CD4-positive, CD25-positive, alpha-beta regulatory T cell (primary cell): ENCODE measurements around the gene CUL7. TPM values are rescaled to one million over a fixed set of nuclear protein-coding genes. Genes with fewer than 3 reads are reported as not detected.

Experiments used
- ATAC-seq, 2 donors: fragments of 150-1000 bp; cut with Tn5 transposase; one replicate each; pipeline ENCODE4 v1.10.0; 2021; ENCODE audit warnings: low read depth in 2 of 2, moderate number of reproducible peaks in 2 of 2, moderate library complexity in 1 of 2
- DNase-seq, 3 donors: peaks; one replicate each; pipeline versions ENCODE4 v3.0.0 to v3.0.0-alpha.2; 2012 to 2022; ENCODE audit warnings: mixed read lengths in 1 of 3
- H3K27ac ChIP-seq: one replicate; pipeline ENCODE4 v1.7.0; 2013; ENCODE audit warnings: mild to moderate bottlenecking, low read length; ENCODE audit not compliant: insufficient read depth, poor library complexity, severe bottlenecking
- H3K27me3 ChIP-seq: one replicate; pipeline ENCODE4 v1.7.0; 2013; ENCODE audit warnings: low read length; ENCODE audit not compliant: control insufficient read depth, insufficient read depth
- H3K36me3 ChIP-seq: one replicate; pipeline ENCODE4 v1.7.0; 2013; ENCODE audit warnings: mild to moderate bottlenecking, low read length, moderate library complexity; ENCODE audit not compliant: control insufficient read depth, insufficient read depth
- H3K4me1 ChIP-seq: 2 replicates; pipeline ENCODE4 v1.7.0; 2013; ENCODE audit warnings: mild to moderate bottlenecking, low read length; ENCODE audit not compliant: insufficient read depth, control insufficient read depth, poor library complexity, severe bottlenecking
- H3K4me3 ChIP-seq: one replicate; pipeline ENCODE4 v1.7.0; 2013; ENCODE audit warnings: low read depth, mild to moderate bottlenecking, low read length, moderate library complexity
- H3K9me3 ChIP-seq, 2 experiments: 1 replicate in 1 of 2; 2 replicates in 1 of 2; pipeline ENCODE4 v1.7.0; 2013; ENCODE audit warnings: low read length in 2 of 2, mild to moderate bottlenecking in 1 of 2, moderate library complexity in 1 of 2; ENCODE audit not compliant: control insufficient read depth in 2 of 2
- H3K27ac Mint-ChIP-seq, 3 donors: one replicate each; pipeline ENCODE4 v1.8.0; 2020 to 2022; ENCODE audit warnings: mild to moderate bottlenecking in 3 of 3, mixed read lengths in 3 of 3, moderate library complexity in 2 of 3
- H3K27me3 Mint-ChIP-seq: one replicate; pipeline ENCODE4 v1.8.0; 2022; ENCODE audit warnings: mild to moderate bottlenecking, mixed read lengths
- H3K36me3 Mint-ChIP-seq: one replicate; pipeline ENCODE4 v1.8.0; 2020; ENCODE audit warnings: mixed read lengths
- H3K4me1 Mint-ChIP-seq, 4 donors: one replicate each; pipeline ENCODE4 v1.8.0; 2020 to 2022; ENCODE audit warnings: mixed read lengths in 4 of 4, mild to moderate bottlenecking in 1 of 4
- H3K4me3 Mint-ChIP-seq, 4 donors: one replicate each; pipeline ENCODE4 v1.8.0; 2020 to 2022; ENCODE audit warnings: mild to moderate bottlenecking in 4 of 4, mixed read lengths in 4 of 4, moderate library complexity in 3 of 4
- H3K9me3 Mint-ChIP-seq, 7 donors: one replicate each; pipeline ENCODE4 v1.8.0; 2020 to 2022; ENCODE audit warnings: mixed read lengths in 7 of 7, mild to moderate bottlenecking in 3 of 7, moderate library complexity in 2 of 7
- polyA plus RNA-seq, 4 donors: library from polyadenylated mRNA; unstranded; fragments of 300-500 nt; fragmentation: Illumina TruSeq; gene quantifications; one replicate each; pipeline ENCODE4 v1.2.3, GENCODE V29; 2021
- total RNA-seq: library from RNA; stranded (reverse); gene quantifications from one replicate; pipeline ENCODE4 v1.2.3, GENCODE V29; 2022

The CUL7 gene
- total and polyA plus RNA-seq, 5 donors from 2014 or later: 2.1 to 7.7 (median 2.5) TPM

- peak overlapping the region; percentile 62 to 98 (median 78) for H3K4me3 Mint-ChIP-seq
- DNase-seq: no peak
- no peaks in the 10 kb centered on the region for H3K9me3 Mint-ChIP-seq
- peak overlapping the region; percentile 74 for H3K27ac ChIP-seq
- no peaks in the 10 kb centered on the region for H3K27me3 ChIP-seq
- peaks cover 6 to 70% (median 23%) of the 10 kb centered on the region in 4 donors for H3K4me1 Mint-ChIP-seq
- peaks cover 27% of the 10 kb centered on the region for H3K36me3 Mint-ChIP-seq
- peaks cover 36% of the 10 kb centered on the region for H3K4me1 ChIP-seq
- H3K4me3 ChIP-seq: no peak overlapping the region
- H3K27ac Mint-ChIP-seq: peak overlapping the region; percentile 60 to 88 (median 79)
- H3K36me3 ChIP-seq: peaks cover 37% of the 10 kb centered on the region
- ATAC-seq: no peak
- H3K27me3 Mint-ChIP-seq: no peaks in the 10 kb centered on the region
- no peaks in the 10 kb centered on the region for H3K9me3 ChIP-seq
These were observed 33.5 kb downstream of the CUL7 start for GRCh38 chr6:43020052-43020705.

GRCh38 chr6:43019152-43019551 lies 34.5 kb downstream of the CUL7 start:
- peaks cover 45% of the 10 kb centered on the region for H3K4me1 ChIP-seq
- H3K9me3 Mint-ChIP-seq: no peaks in the 10 kb centered on the region
- no peak overlapping the region for H3K27ac ChIP-seq
- H3K36me3 Mint-ChIP-seq: peaks cover 21% of the 10 kb centered on the region
- H3K27me3 Mint-ChIP-seq: no peaks in the 10 kb centered on the region
- H3K36me3 ChIP-seq: peaks cover 29% of the 10 kb centered on the region
- peak overlapping the region in 3 of 4 donors; percentile 78 to 98 (median 86) for H3K4me3 Mint-ChIP-seq
- no peak overlapping the region for H3K27ac Mint-ChIP-seq
- H3K4me3 ChIP-seq: no peak overlapping the region
- ATAC-seq: no peak
- peaks cover 2 to 73% (median 24%) of the 10 kb centered on the region in 4 donors for H3K4me1 Mint-ChIP-seq
- H3K27me3 ChIP-seq: no peaks in the 10 kb centered on the region
- no peaks in the 10 kb centered on the region for H3K9me3 ChIP-seq
- no peak for DNase-seq

DNA sequence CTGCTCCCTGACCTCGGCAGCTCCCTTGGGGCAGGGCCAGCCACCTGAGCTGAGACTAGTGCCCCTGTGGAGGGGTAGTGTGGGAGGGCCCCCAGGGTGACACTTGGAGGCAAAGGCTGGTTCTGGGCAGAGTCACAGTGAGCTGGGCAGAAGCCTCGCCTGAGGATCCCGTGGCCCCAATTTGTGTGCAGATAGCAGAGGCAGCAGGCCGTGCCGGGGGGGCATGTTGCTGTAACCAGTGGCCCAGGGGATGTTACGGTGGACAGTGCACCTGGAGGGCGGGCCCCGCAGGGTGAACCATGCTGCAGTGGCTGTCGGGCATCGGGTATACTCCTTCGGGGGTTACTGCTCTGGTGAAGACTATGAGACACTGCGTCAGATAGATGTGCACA lies 36.7 kb downstream of the CUL7 start:
- DNase-seq: no peak

DNA sequence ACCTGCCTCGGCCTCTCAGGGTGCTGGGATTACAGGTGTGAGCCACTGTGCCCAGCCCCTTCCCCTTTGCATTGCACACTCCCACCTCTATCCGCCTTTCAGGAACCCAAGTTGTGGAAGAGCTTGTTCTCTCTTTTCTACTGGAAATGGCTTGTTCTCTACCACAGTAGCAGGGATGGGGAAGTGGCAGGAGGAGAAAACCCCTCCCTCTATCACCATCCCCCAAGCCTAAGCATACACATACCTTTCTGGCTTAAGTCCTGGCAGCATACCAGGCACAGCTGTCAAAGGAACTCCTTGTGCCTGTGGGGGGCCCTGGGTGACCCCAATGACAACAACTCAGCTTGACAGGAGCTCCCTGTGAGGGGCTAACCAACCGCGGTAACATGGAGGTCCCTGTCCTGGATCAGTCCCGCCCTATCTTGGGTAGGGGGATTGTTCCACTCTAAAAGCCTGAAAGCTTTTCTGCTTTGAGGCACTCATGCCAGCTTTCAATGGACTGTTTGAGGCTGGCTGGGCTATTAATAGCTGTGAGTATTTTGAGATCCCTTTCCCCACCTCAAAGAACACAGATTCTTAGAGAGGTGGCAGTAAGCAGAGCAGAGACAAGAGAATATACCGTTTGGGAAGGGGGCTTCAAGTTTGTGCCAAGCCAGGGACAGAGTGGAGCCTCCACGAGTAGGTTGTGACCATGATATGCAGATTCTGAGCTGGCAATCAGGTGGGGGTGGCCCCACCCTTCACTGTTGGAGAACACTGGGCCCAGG lies 37.3 kb downstream of the CUL7 start:
- Mint-ChIP-seq H3K9me3 (no peaks in the 10 kb centered on the region), H3K36me3 (peaks cover 16% of the 10 kb centered on the region), H3K4me3 (peak overlapping the region in 3 of 4 donors; percentile 75 to 98 (median 78)), H3K4me1 (peaks cover 0 to 83% (median 37%) of the 10 kb centered on the region in 4 donors), H3K27me3 (no peaks in the 10 kb centered on the region), H3K27ac (peak overlapping the region in 2 of 3 donors; percentile 46 to 86)
- H3K27me3 ChIP-seq: no peaks in the 10 kb centered on the region
- ATAC-seq (no peak), DNase-seq (no peak)
- H3K36me3 ChIP-seq: peaks cover 33% of the 10 kb centered on the region
- H3K9me3 ChIP-seq: no peaks in the 10 kb centered on the region
- H3K4me1 ChIP-seq: peaks cover 49% of the 10 kb centered on the region
- no peak overlapping the region for H3K4me3 ChIP-seq
- H3K27ac ChIP-seq: peak overlapping the region; percentile 2

More for the DNA sequence above, 36.7 kb downstream of the CUL7 start:
- H3K4me1 ChIP-seq: peaks cover 49% of the 10 kb centered on the region
- no peaks in the 10 kb centered on the region for H3K27me3 ChIP-seq
- H3K36me3 ChIP-seq: peaks cover 29% of the 10 kb centered on the region
- H3K4me1 Mint-ChIP-seq: peaks cover 0 to 82% (median 38%) of the 10 kb centered on the region in 4 donors
- peak overlapping the region; percentile 2 for H3K27ac ChIP-seq
- H3K9me3 ChIP-seq: no peaks in the 10 kb centered on the region
- peak overlapping the region in 1 of 3 donors; percentile 38 for H3K27ac Mint-ChIP-seq
- no peaks in the 10 kb centered on the region for H3K27me3 Mint-ChIP-seq
- no peak overlapping the region for H3K4me3 ChIP-seq
- peaks cover 19% of the 10 kb centered on the region for H3K36me3 Mint-ChIP-seq
- peak overlapping the region in 2 of 4 donors; percentile 15 to 98 for H3K4me3 Mint-ChIP-seq
- ATAC-seq: no peak
- no peaks in the 10 kb centered on the region for H3K9me3 Mint-ChIP-seq

- Mint-ChIP-seq H3K36me3 (peaks cover 19% of the 10 kb centered on the region), H3K4me3 (peak overlapping the region; percentile 89 to 98 (median 94)), H3K9me3 (peaks cover 0 to 1% (median 0%) of the 10 kb centered on the region in 7 donors), H3K4me1 (peaks cover 0 to 85% (median 41%) of the 10 kb centered on the region in 4 donors), H3K27me3 (no peaks in the 10 kb centered on the region), H3K27ac (peak overlapping the region; percentile 90 to 97 (median 96))
- Histone ChIP-seq H3K9me3 (no peaks in the 10 kb centered on the region), H3K4me3 (peak overlapping the region; percentile 87), H3K4me1 (peaks cover 42% of the 10 kb centered on the region), H3K27ac (peak overlapping the region; percentile 79), H3K27me3 (no peaks in the 10 kb centered on the region), H3K36me3 (peaks cover 45% of the 10 kb centered on the region)
- ATAC-seq (no peak), DNase-seq (no peak)
These were observed 39.2 kb downstream of the CUL7 start for GRCh38 chr6:43014434-43014909.

DNA sequence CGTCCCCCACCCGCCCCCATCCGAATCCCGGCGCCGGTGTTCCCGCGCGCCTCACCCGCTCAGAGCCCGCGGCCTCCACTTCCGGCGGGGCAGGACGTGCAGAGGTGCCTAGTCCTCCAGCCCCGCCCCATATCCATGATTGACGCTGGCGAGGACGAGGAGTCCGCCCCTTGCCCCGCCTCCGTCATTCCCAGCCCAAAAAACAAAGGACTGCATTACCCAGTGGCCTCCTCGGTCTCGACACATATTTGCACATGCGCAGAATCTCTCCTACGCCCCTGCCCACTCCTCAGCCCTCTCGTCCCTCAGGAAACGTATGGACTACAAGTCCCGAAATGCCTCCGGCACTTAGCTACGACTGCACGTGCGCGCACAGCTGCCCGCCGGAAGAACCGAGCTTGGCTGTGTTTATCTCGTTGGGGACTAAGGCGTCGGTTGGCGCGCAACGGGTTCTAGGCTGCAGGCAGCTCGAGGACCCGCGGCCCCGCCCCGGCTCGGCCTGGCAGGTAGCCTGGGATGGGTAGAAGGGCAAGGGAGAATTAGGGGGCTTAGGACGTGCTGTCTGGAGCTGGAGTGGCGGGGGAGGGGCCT lies 39.7 kb downstream of the CUL7 start, which contains the start of the genes KLHDC3 and MEA1:
KLHDC3 (plus strand) TSS at position 407 of the 591 bp plus-strand sequence. CDS start 2,944 bp downstream, outside the sequence.
MEA1 (minus strand) TSS at position 104 of the 591 bp plus-strand sequence. CDS start 133 bp downstream, outside the sequence.
- H3K27ac Mint-ChIP-seq: peak within 1 kb of the TSS; percentile 96 to 97 (median 97)
- peak within 1 kb of the TSS; percentile 79 for H3K27ac ChIP-seq
- ATAC-seq: peak; percentile 93 to 95
- peaks cover 0 to 1% (median 0%) of the 10 kb centered on the region in 7 donors for H3K9me3 Mint-ChIP-seq
- peaks cover 0 to 83% (median 39%) of the 10 kb centered on the region in 4 donors for H3K4me1 Mint-ChIP-seq
- no peaks in the 10 kb centered on the region for H3K9me3 ChIP-seq
- H3K4me3 Mint-ChIP-seq: peak within 1 kb of the TSS; percentile 89 to 98 (median 94)
- no peaks in the 10 kb centered on the region for H3K27me3 ChIP-seq
- peak; percentile 98 to 100 (median 99) for DNase-seq
- peak within 1 kb of the TSS; percentile 87 for H3K4me3 ChIP-seq
- H3K4me1 ChIP-seq: peaks cover 42% of the 10 kb centered on the region
- no peaks in the 10 kb centered on the region for H3K27me3 Mint-ChIP-seq
- H3K36me3 Mint-ChIP-seq: peaks cover 15% of the 10 kb centered on the region
- H3K36me3 ChIP-seq: peaks cover 45% of the 10 kb centered on the region
